Retinal pigment epithelial cell (primary cell): Measurements from ENCODE around the gene ATF3.

Source experiments
- DNase-seq: peaks from one replicate; pipeline ENCODE4 v3.0.0-alpha.2; 2010; ENCODE audit warnings: low read depth
- H3K4me3 ChIP-seq: 2 replicates; pipeline ENCODE4 v1.5.1; 2011; ENCODE audit warnings: mild to moderate bottlenecking, low read length, control low read depth, moderate library complexity
- CTCF ChIP-seq: conservative IDR thresholded peaks from 2 replicates; pipeline ENCODE4 v1.5.1; 2011; ENCODE audit warnings: low read depth, low read length, control low read depth, inconsistent platforms

The ATF3 gene

DNA sequence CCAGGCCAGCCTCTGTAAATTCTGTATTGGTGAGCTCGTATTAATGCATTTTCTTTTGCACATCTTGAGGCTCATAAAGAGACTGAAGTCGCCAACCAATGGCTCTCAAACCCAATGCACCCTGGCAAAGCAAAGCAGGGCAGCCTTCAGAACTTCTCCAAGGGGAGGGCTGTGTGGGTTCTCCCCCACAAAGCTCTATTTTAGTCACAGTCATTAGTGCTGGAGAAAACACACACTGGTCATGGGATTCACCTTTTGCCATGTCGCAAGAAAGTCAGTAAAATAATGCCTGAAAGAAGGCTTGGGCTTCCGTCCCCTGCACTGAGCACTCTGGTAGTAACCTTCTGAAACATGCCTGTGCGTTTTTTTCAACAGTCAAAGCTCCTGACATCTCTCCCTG is 26.3 kb upstream of the ATF3 start:
- DNase-seq: no peak
- no peak overlapping the region for H3K4me3 ChIP-seq
- no peak for TF ChIP-seq CTCF

GRCh38 chr1:212582808-212583615 is 25.5 kb upstream of the ATF3 start:
- H3K4me3 ChIP-seq: no peak overlapping the region
- no peak for DNase-seq
- TF ChIP-seq CTCF: no peak

DNA sequence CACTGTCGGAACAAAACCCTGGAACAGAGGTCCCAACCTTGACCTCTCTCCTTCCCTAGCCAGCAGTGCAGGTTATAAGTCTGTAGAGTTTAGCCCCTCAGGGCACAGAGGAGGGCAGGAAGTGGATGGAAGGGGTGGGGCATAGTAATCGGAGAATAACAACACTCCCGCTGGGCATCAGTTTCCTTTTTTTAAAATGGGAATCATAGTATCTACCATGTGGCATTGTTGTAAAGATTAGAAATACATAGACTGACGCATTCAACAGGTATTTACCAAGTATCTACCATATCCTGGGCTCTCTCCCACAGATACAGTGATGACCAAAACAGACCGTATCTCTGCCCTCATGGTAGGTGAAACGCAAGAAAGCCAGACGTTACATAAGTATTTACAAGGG is 24.9 kb upstream of the ATF3 start:
- no peak for DNase-seq
- no peak overlapping the region for H3K4me3 ChIP-seq
- TF ChIP-seq CTCF: no peak

GRCh38 chr1:212584092-212584886 is 24.3 kb upstream of the ATF3 start:
- H3K4me3 ChIP-seq: no peak overlapping the region
- TF ChIP-seq CTCF: no peak
- DNase-seq: no peak

GRCh38 chr1:212585210-212585609 is 23.4 kb upstream of the ATF3 start:
- TF ChIP-seq CTCF: no peak
- no peak for DNase-seq

DNA sequence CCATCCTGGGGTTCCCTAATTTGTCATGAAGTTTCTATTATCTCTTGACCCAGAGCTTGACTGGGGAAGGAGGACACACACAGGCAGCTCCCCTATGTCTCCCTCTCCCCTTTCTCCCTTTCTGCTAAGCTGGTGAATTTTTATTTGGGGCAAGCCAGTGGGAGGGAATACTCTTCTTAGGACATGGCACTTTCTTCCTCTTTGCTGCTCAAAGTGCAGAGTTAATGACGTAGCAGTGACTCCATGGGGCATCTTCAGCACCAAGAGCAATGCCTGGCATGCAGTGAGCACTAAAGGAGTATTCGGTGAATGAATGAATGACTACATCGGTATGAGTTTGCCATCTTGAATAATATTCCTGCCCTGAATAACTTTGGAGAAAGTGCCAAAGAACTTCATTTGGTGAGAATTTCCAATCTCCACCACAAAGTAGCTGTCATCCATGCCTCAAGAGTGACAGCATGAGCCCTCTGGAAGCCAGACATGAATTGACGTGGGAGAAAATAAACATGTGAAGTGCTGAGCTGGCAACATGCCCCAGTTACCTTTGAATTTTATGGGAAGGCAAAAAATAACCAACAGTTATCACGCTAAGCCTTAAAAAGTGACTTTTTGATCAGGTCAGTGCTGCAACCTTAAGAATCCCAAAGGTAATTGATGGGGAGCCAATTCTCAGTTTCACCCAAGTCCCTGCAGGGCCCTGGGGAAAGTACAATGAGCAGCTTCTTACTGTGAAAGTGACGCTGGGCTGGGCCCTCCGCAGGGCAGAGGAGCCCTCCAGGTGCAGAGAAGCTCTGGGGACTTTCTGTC is 22.1 kb upstream of the ATF3 start:
- no peak overlapping the region for H3K4me3 ChIP-seq
- DNase-seq: no peak
- TF ChIP-seq CTCF: no peak

More at GRCh38 chr1:212585210-212585609, 23.4 kb upstream of the ATF3 start:
- H3K4me3 ChIP-seq: no peak overlapping the region
